ENCODE data around the gene RASA2.

The RASA2 gene

GRCh38 chr3:141648055-141648910 is 161.5 kb downstream of the RASA2 start:
- no peak for DNase-seq

DNA sequence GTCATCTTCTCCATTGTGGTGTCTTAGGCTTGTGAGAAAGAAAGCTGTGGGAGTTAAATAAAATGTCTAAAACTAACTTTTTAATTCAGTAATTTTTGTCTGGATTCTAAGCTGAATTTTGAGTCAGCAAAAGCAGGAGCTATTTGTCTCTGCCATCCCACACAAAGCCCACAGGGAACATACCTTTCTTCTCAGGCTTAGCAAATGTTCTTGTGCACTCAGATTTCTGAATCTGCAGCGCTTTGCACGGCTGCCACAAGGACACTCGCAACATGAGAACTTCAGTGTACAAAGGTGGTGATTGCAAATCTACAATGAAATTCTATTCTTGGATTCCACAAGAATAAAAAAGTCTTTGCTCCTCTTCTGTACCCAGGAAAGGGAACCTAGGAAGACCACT is 163.0 kb downstream of the RASA2 start:
- no peak for DNase-seq

GRCh38 chr3:141650783-141651182 is 164.0 kb downstream of the RASA2 start:
- DNase-seq: no peak

GRCh38 chr3:141651409-141651808 is 164.6 kb downstream of the RASA2 start:
- DNase-seq: no peak

DNA sequence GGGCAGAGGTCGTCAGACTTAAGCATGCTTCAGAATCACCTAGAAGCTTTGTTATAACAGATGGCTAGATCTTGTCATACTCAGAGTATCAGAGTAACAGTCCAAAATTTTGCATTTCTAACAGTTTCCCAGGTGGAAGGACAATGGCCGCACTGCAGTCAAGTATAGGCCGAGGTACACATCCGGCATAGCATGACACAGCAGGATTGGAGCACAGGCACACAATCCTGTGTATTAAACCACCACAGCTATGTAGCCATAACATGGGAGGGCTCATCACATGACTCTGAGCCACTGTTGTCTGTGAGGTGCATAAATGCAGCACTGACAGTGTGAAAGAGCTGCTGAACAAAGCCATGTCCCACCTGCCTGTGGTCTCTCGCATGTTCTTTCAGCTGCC is 165.5 kb downstream of the RASA2 start:
- DNase-seq: no peak

DNA sequence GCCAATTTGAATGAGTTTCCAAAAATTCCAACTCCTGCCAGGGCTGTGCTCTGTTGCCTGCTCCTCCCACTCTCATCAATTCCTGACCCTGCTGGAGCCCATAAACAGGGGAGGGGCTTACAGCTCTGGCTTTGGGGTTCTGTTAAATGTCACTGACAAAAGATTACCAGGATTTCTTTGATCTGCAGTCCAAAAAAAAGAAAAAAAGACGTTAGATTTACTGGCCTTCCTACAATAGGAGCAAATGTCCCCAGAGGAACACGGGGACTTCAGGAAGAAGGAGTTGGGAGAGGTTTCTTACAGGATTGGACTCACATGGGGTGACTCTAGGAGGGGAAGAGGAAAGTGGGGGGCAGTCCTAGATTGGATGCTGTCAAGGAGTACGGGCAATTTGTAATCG is 167.0 kb downstream of the RASA2 start:
- DNase-seq: no peak

GRCh38 chr3:141655801-141656200 is 169.0 kb downstream of the RASA2 start:
- no peak for DNase-seq

DNA sequence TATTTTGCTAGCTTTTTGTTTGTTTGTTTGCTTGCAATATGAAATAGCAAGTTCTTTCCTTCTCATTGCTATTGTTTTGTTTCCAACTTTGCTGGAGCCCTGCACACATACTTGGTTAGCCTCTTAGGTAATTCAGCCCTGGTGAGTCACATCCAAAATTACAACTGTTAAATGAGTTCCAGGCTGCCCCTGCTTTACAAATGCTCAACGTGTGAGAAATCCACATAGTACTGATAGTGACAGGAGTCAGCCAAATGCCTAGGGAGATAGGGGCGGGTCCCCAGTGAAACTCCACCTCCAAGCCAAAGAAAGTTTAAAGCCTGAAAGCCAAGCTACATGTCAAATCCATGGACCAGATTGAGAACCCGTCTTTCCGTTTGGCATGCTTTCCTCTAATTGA is 169.9 kb downstream of the RASA2 start:
- DNase-seq: no peak

DNA sequence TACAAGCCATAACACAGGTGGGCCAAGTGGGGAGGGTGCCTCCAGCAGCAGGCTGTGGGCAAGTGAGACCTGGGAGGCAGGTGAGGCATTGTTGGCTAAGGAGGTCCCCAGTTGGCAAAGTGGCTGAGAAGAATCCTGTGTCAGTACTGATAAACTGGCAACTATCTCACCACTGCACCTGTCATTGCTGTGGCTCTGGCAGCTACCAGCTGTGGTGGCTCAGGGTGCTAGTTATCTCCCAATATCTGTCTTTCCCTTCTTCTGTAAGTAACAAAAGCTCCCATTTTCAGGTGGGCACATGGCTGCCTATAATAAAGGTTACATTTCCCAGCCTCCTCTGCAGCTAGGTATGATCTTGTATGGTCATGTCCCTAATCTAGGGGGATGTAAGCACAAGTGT is 170.7 kb downstream of the RASA2 start:
- DNase-seq: no peak

DNA sequence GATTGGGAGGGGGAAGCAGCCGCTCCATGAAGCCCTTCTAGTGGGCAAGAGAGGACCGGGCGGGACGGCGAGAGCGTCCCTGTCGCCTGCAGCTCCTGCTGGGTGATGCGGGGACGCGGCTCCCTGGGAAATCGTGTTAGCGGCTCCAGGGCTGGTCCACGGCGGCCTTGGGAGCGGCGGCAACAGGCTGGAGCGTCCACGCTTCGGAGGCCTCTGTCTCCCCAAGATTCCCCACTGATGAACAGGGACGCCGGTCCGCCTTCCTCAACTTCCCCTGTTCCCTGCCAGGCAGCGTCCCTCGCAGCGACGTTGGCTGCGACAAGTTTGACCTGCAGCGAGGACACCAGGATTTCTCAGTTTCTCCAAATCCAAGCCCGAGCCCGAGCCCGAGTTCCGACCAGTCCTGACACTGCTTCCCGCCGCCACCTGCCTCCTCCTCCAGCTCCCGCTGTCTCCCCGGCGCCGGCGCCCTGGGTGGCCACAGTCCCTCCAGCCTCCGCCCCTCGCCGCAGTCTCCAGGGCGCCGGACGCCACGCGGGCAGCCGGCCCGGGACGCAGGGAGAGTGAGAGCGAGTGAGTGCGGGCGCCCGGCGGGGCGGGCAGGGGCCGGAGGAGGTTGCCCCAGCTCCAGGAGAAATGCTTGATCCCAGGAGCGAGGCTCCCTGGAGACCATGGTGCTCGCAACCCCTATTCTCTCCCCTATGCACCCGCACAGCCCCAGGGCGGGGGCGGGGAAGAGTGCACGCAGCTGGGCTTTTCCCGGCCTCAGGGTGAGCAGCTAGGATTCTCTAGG is 173.2 kb downstream of the RASA2 start:
- peak in 1 of 2 experiments; percentile 34 for DNase-seq

DNA sequence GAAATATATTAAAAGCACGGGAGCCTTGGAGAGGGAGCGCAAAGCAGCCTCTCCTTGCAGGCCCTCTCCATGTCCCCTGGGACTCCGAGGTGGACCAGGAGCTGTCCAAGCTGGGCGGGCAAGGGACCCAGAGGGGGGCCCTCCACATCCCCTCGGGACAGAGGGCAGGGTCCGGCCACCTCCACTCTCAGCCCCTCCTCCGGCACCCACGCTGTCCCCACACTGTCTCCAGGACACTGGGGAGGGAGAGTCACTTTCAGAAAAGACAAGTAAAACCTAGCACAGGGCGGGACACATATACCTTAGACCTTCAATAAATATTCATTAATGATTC is 173.8 kb downstream of the RASA2 start:
- DNase-seq: no peak

GRCh38 chr3:141661229-141662196 is 174.7 kb downstream of the RASA2 start:
- DNase-seq: no peak

- no peak for DNase-seq
Measured at GRCh38 chr3:141663993-141664392, 177.2 kb downstream of the RASA2 start.

Data from NCI-H446 (cell line).